Suprapubic skin (tissue), 4 donors: ENCODE data around the gene SIKE1.
"Not testable (repeated sequence)": the region's sequence is repeated elsewhere in the genome, so short reads cannot be mapped to it uniquely, and the experiment has no call there.

Experiments used
- CTCF ChIP-seq, 2 donors: fragments of 200-600 bp in 1 of 2; fragments of 450-650 bp in 1 of 2; sonication (generic) in 1 of 2; IDR thresholded peaks; one replicate each; pipeline ENCODE4 v1.5.1; 2016 to 2019; ENCODE audit warnings: antibody characterized with exemption in 2 of 2, mild to moderate bottlenecking in 1 of 2, moderate library complexity in 1 of 2
- POLR2A ChIP-seq, 2 donors: fragments of 450-650 bp; IDR thresholded peaks; one replicate each; pipeline ENCODE4 v1.6.1; 2017; ENCODE audit warnings: antibody characterized with exemption in 2 of 2, mild to moderate bottlenecking in 2 of 2, moderate library complexity in 2 of 2
- POLR2AphosphoS5 ChIP-seq, 3 donors: sonication (generic); formaldehyde crosslinking; IDR thresholded peaks; one replicate each; pipeline ENCODE4 v1.6.1; 2017; ENCODE audit warnings: antibody characterized with exemption in 3 of 3

- TF ChIP-seq CTCF, POLR2A, POLR2AphosphoS5 (IDR thresholded peaks at IDR 0.05): not testable (repeated sequence)
Measured at GRCh38 chr1:114786440-114786839, 6.0 kb upstream of the SIKE1 start.
